HCEC 1CT (cell line): ENCODE measurements around the gene RHBDL2.
A peak's percentile ranks its signal among the peaks of the same experiment; 100 is the strongest.
"Not testable (repeated sequence)": the region's sequence is repeated elsewhere in the genome, so short reads cannot be mapped to it uniquely, and the experiment has no call there.

Experiments
- DNase-seq: peaks from one replicate; pipeline ENCODE4 v3.0.0-alpha.2; 2017

Gene RHBDL2

GRCh38 chr1:38873027-38873969 is 68.3 kb downstream of the RHBDL2 start, which contains the start of gene MYCBP:
Gene MYCBP (minus strand): TSS chr1:38873348. CDS start chr1:38873305, 43 bp downstream.
- peak; percentile 95 for DNase-seq

- no peak for DNase-seq
Observed at GRCh38 chr1:38872401-38873026, 69.1 kb downstream of the RHBDL2 start.

GRCh38 chr1:38870996-38871395 is 70.6 kb downstream of the RHBDL2 start:
- DNase-seq = no peak

- no peak for DNase-seq
Observed at GRCh38 chr1:38867208-38867607, 74.4 kb downstream of the RHBDL2 start.

GRCh38 chr1:38865112-38865715 is 76.4 kb downstream of the RHBDL2 start:
- no peak for DNase-seq

GRCh38 chr1:38860454-38860795 is 81.2 kb downstream of the RHBDL2 start:
- DNase-seq = no peak

- DNase-seq = peak; percentile 98
Observed at GRCh38 chr1:38859561-38860453, 81.8 kb downstream of the RHBDL2 start, which contains the start of gene RRAGC. Gene RRAGC (minus strand): TSS chr1:38859772. CDS start chr1:38859646, 126 bp downstream.

- peak; percentile 59 for DNase-seq
Observed at GRCh38 chr1:38858833-38859560, 82.6 kb downstream of the RHBDL2 start.

- no peak for DNase-seq
Observed at GRCh38 chr1:38852780-38853179, 88.8 kb downstream of the RHBDL2 start.

GRCh38 chr1:38848071-38848470 is 93.6 kb downstream of the RHBDL2 start:
- no peak for DNase-seq

- no peak for DNase-seq
Observed at GRCh38 chr1:38846210-38846609, 95.4 kb downstream of the RHBDL2 start.

- DNase-seq = not testable (repeated sequence)
Observed at GRCh38 chr1:38845088-38845487, 96.5 kb downstream of the RHBDL2 start.

- DNase-seq = no peak
Observed at GRCh38 chr1:38840281-38840680, 101.3 kb downstream of the RHBDL2 start.

- no peak for DNase-seq
Observed at GRCh38 chr1:38839363-38839762, 102.3 kb downstream of the RHBDL2 start.

- DNase-seq = not testable (repeated sequence)
Observed at GRCh38 chr1:38836316-38836715, 105.3 kb downstream of the RHBDL2 start.
